HCT116 (cell line): Measurements from ENCODE around the gene HS6ST1. TPM values are rescaled to one million over a fixed set of nuclear protein-coding genes. Genes with fewer than 3 reads are reported as not detected.

Experiments
- ATAC-seq: fragments of 200-7000 bp; cut with Tn5 transposase; 2 replicates; pipeline ENCODE4 v1.9.1; 2020; ENCODE audit warnings: mild to moderate bottlenecking, moderate library complexity
- BruUV-seq: library from RNA; stranded (reverse); fragments of 400-500 nt; replicated peaks from 2 replicates; lab custom pipeline; 2021; lab: Mats Ljungman, UMichigan
- CTCF ChIA-PET: fragments of 300-600 bp; sonication (Branson Sonifier 250); formaldehyde crosslinking; loops from one replicate; lab custom pipeline; 2021; ENCODE audit warnings: antibody characterized with exemption; lab: Charles Lee
- POLR2A ChIA-PET: fragments of 300-600, 350-600 bp; sonication (Branson Sonifier 250); formaldehyde crosslinking; loops from one replicate; lab custom pipeline; 2021; ENCODE audit warnings: antibody characterized with exemption; lab: Charles Lee
- RAD21 ChIA-PET, 2 experiments: fragments of 300-600 bp; sonication (Branson Sonifier 250); formaldehyde crosslinking; loops; one replicate each; lab custom pipeline; 2023; ENCODE audit warnings: low total read pairs in 2 of 2; ENCODE audit not compliant: uncharacterized antibody in 2 of 2, unreplicated experiment in 2 of 2, low non-redundant PET in 1 of 2; lab: Charles Lee
- DNase-seq: peaks from one replicate; pipeline ENCODE4 v3.0.0-alpha.2; 2010; ENCODE audit warnings: low read depth, low spot score
- H2AFZ ChIP-seq: fragments of 200-600 bp; shearing (Covaris generic), sonication (generic); 2 replicates; pipeline ENCODE4 v1.6.1; 2017; ENCODE audit warnings: low read depth, mixed run types, mixed read lengths, antibody characterized with exemption, low read length; ENCODE audit not compliant: poor library complexity, severe bottlenecking
- H3K27ac ChIP-seq: 2 replicates; pipeline ENCODE4 v1.5.1; 2012; ENCODE audit warnings: low read depth, low read length
- H3K27me3 ChIP-seq: fragments of 200-600 bp; sonication (generic); 2 replicates; pipeline ENCODE4 v1.6.1; 2016; ENCODE audit warnings: mixed run types, low read length, mixed read lengths; ENCODE audit not compliant: insufficient read depth
- H3K36me3 ChIP-seq, 2 experiments: fragments of 200-500 bp in 1 of 2; fragments of 200-600 bp in 1 of 2; sonication (Bioruptor generic) in 1 of 2; sonication (generic) in 1 of 2; 2 replicates each; pipeline versions ENCODE4 v1.5.1 to v1.6.1; 2014 to 2016; ENCODE audit warnings: low read length in 2 of 2, inconsistent platforms in 1 of 2, mixed read lengths in 1 of 2, mixed run types in 1 of 2; ENCODE audit not compliant: insufficient read depth in 2 of 2, control insufficient read depth in 1 of 2
- H3K4me1 ChIP-seq, 2 experiments: fragments of 200-600 bp in 1 of 2; sonication (generic) in 1 of 2; 2 replicates each; pipeline versions ENCODE4 v1.5.1 to v1.6.1; 2012 to 2017; ENCODE audit warnings: low read length in 2 of 2, inconsistent platforms in 1 of 2, mild to moderate bottlenecking in 1 of 2, mixed read lengths in 1 of 2, mixed run types in 1 of 2, moderate library complexity in 1 of 2; ENCODE audit not compliant: insufficient read depth in 2 of 2, control insufficient read depth in 1 of 2
- H3K4me2 ChIP-seq: fragments of 200-600 bp; sonication (generic); 2 replicates; pipeline ENCODE4 v1.6.1; 2017; ENCODE audit warnings: mixed run types, low read length, mixed read lengths
- H3K4me3 ChIP-seq, 2 experiments: fragments of 200-600 bp in 1 of 2; sonication (generic) in 1 of 2; replicated peaks in 1 of 2; 2 replicates each; pipeline ENCODE4 v1.5.1; 2011 to 2016; ENCODE audit warnings: low read length in 2 of 2, control low read depth in 1 of 2, low read depth in 1 of 2, mild to moderate bottlenecking in 1 of 2, mixed read lengths in 1 of 2, mixed run types in 1 of 2
- H3K79me2 ChIP-seq: fragments of 200-600 bp; sonication (generic); 2 replicates; pipeline ENCODE4 v1.6.1; 2017; ENCODE audit warnings: mild to moderate bottlenecking, mixed run types, low read length, moderate library complexity, mixed read lengths; ENCODE audit not compliant: insufficient read depth
- H3K9ac ChIP-seq: fragments of 200-600 bp; sonication (generic); 2 replicates; pipeline ENCODE4 v1.6.1; 2016; ENCODE audit warnings: low read length, mixed read lengths
- H3K9me2 ChIP-seq: fragments of 200-600 bp; sonication (generic), shearing (Covaris generic); 2 replicates; pipeline ENCODE4 v1.6.1; 2017; ENCODE audit warnings: mixed run types, mild to moderate bottlenecking, moderate library complexity; ENCODE audit not compliant: insufficient read depth
- H3K9me3 ChIP-seq, 2 experiments: fragments of 200-500 bp in 1 of 2; fragments of 200-600 bp in 1 of 2; sonication (Bioruptor generic) in 1 of 2; sonication (generic) in 1 of 2; 2 replicates each; pipeline ENCODE4 v1.6.1; 2014 to 2017; ENCODE audit warnings: low read length in 2 of 2, mixed read lengths in 2 of 2, inconsistent platforms in 1 of 2, low read depth in 1 of 2, mild to moderate bottlenecking in 1 of 2, mixed run types in 1 of 2, moderate library complexity in 1 of 2; ENCODE audit not compliant: control insufficient read depth in 1 of 2, insufficient read depth in 1 of 2
- H4K20me1 ChIP-seq: fragments of 200-600 bp; sonication (generic), shearing (Covaris generic); 2 replicates; pipeline ENCODE4 v1.6.1; 2017; ENCODE audit warnings: mixed run types, mild to moderate bottlenecking, moderate library complexity; ENCODE audit not compliant: insufficient read depth
- ATF3 ChIP-seq: IDR thresholded peaks from 2 replicates; pipeline ENCODE4 v1.6.1; 2012
- CBX3 ChIP-seq: IDR thresholded peaks from 2 replicates; pipeline ENCODE4 v1.6.1; 2012; ENCODE audit warnings: low read depth
- CEBPB ChIP-seq: IDR thresholded peaks from 2 replicates; pipeline ENCODE4 v1.6.1; 2012; ENCODE audit warnings: low read depth
- CTCF ChIP-seq, 3 experiments: fragments of 200-600 bp in 1 of 3; sonication (generic) in 1 of 3; IDR thresholded peaks in 2 of 3; conservative IDR thresholded peaks in 1 of 3; 2 replicates each; pipeline ENCODE4 v1.5.1; 2012 to 2017; ENCODE audit warnings: low read depth in 2 of 3, low read length in 2 of 3, antibody characterized with exemption in 1 of 3, borderline replicate concordance in 1 of 3, control low read depth in 1 of 3, mild to moderate bottlenecking in 1 of 3, mixed read lengths in 1 of 3, mixed run types in 1 of 3, moderate library complexity in 1 of 3; ENCODE audit not compliant: insufficient read depth in 1 of 3
- EGR1 ChIP-seq: IDR thresholded peaks from 2 replicates; pipeline ENCODE4 v1.6.1; 2012; ENCODE audit warnings: low read depth
- ELF1 ChIP-seq: IDR thresholded peaks from 2 replicates; pipeline ENCODE4 v1.6.1; 2012; ENCODE audit warnings: low read depth, borderline replicate concordance
- EZH2 ChIP-seq: fragments of 200-600 bp; sonication (generic); IDR thresholded peaks from 2 replicates; pipeline ENCODE4 v1.6.1; 2017; ENCODE audit warnings: antibody characterized with exemption, mixed run types
- FOSL1 ChIP-seq: IDR thresholded peaks from 2 replicates; pipeline ENCODE4 v1.6.1; 2012; ENCODE audit warnings: low read depth
- JUND ChIP-seq: IDR thresholded peaks from 2 replicates; pipeline ENCODE4 v1.6.1; 2012
- POLR2A ChIP-seq: IDR thresholded peaks from 2 replicates; pipeline ENCODE4 v1.7.0; 2011; ENCODE audit warnings: borderline replicate concordance; ENCODE audit not compliant: insufficient read depth, insufficient read length; ENCODE audit errors: extremely low read depth
- POLR2AphosphoS5 ChIP-seq: IDR thresholded peaks from 2 replicates; pipeline ENCODE4 v1.6.1; 2011; ENCODE audit warnings: mild to moderate bottlenecking, low read depth, low read length, moderate library complexity
- RAD21 ChIP-seq: IDR thresholded peaks from 2 replicates; pipeline ENCODE4 v1.6.1; 2012; ENCODE audit warnings: low read depth, mild to moderate bottlenecking
- REST ChIP-seq: IDR thresholded peaks from 2 replicates; pipeline ENCODE4 v1.6.1; 2012; ENCODE audit warnings: low read depth
- SIN3A ChIP-seq: IDR thresholded peaks from 2 replicates; pipeline ENCODE4 v1.6.1; 2012; ENCODE audit warnings: low read depth
- SP1 ChIP-seq: IDR thresholded peaks from 2 replicates; pipeline ENCODE4 v1.6.1; 2012; ENCODE audit warnings: low read depth
- SRF ChIP-seq: IDR thresholded peaks from 2 replicates; pipeline ENCODE4 v1.6.1; 2012; ENCODE audit warnings: low read depth
- YY1 ChIP-seq: IDR thresholded peaks from 2 replicates; pipeline ENCODE4 v1.6.1; 2011; ENCODE audit warnings: low read length, low read depth, moderate library complexity, mild to moderate bottlenecking; ENCODE audit not compliant: insufficient replicate concordance; ENCODE audit errors: extremely low read depth
- ZBTB33 ChIP-seq: IDR thresholded peaks from 2 replicates; pipeline ENCODE4 v1.6.1; 2011; ENCODE audit warnings: mild to moderate bottlenecking, low read length, moderate library complexity; ENCODE audit not compliant: insufficient replicate concordance; ENCODE audit errors: extremely low read depth
- ZFX ChIP-seq: fragments of 450-650 bp; IDR thresholded peaks from 2 replicates; pipeline ENCODE4 v1.6.1; 2017
- ZNF274 ChIP-seq: fragments of 200-500 bp; sonication (Bioruptor generic); IDR thresholded peaks from 2 replicates; pipeline ENCODE4 v1.6.1; 2014; ENCODE audit warnings: mild to moderate bottlenecking, low read depth, low read length, inconsistent platforms
- intact Hi-C: fragments of 100-400 bp; cut with micrococcal nuclease; formaldehyde crosslinking; loops from 2 replicates; pipeline ENCODE4 v1.10.0; 2022
- total RNA-seq: library from RNA; stranded (reverse); gene quantifications from one replicate; pipeline ENCODE4 v1.2.1, GENCODE V29; 2021; ENCODE audit not compliant: unreplicated experiment

Gene HS6ST1
- total RNA-seq, 1 experiment from 2014 or later = 35.0 TPM

- Histone ChIP-seq H3K4me1 (no peaks in the 10 kb centered on the region), H3K79me2 (no peaks in the 10 kb centered on the region), H3K36me3 (no peaks in the 10 kb centered on the region), H2AFZ (no peak overlapping the region), H3K27me3 (0 out of 2 replicates have a peak, but pooled peaks cover 2% of the 10 kb centered on the region), H3K9ac (no peak overlapping the region), H3K27ac (no peak overlapping the region), H3K9me2 (no peaks in the 10 kb centered on the region), H4K20me1 (no peaks in the 10 kb centered on the region), H3K9me3 (no peaks in the 10 kb centered on the region), H3K4me3 (no peak overlapping the region), H3K4me2 (no peak overlapping the region)
- intact Hi-C loops = no loop called here
- BruUV-seq = no TSS peak
- no peak for TF ChIP-seq ELF1
- TF ChIP-seq CEBPB = no peak
- TF ChIP-seq POLR2A = no peak
- TF ChIP-seq SRF = no peak
- TF ChIP-seq ATF3 = no peak
- no peak for TF ChIP-seq ZNF274
- TF ChIP-seq SIN3A = no peak
- TF ChIP-seq EZH2 = no peak
- TF ChIP-seq CTCF (IDR thresholded peaks at IDR 0.05 in 2 of 3, conservative IDR thresholded peaks at IDR 0.05 in 1 of 3; ENCODE audit: borderline replicate concordance in 1 of 3, insufficient read depth in 1 of 3, low read depth in 2 of 3, low read length in 2 of 3) = no peak
- no peak for TF ChIP-seq YY1
- no peak for TF ChIP-seq ZBTB33
- no peak for TF ChIP-seq SP1
- TF ChIP-seq RAD21 = no peak
- TF ChIP-seq REST = no peak
- TF ChIP-seq CBX3 = no peak
- no peak for TF ChIP-seq ZFX
- TF ChIP-seq POLR2AphosphoS5 = no peak
- no peak for TF ChIP-seq EGR1
- TF ChIP-seq FOSL1 = no peak
- no peak for TF ChIP-seq JUND
- POLR2A ChIA-PET = no interaction called here
- RAD21 ChIA-PET = no interaction called here
- DNase-seq = no peak
- CTCF ChIA-PET = no interaction called here
- ATAC-seq = no peak
Measured at GRCh38 chr2:128217671-128218070, 101.0 kb downstream of the HS6ST1 start.
